Esophagus squamous epithelium (tissue), 4 donors: Measurements from ENCODE around the gene IZUMO1R.

Source experiments
- POLR2A ChIP-seq, 4 donors: fragments of 450-650 bp; IDR thresholded peaks; one replicate each; pipeline ENCODE4 v1.6.1; 2017; ENCODE audit warnings: antibody characterized with exemption in 4 of 4, mild to moderate bottlenecking in 4 of 4, moderate library complexity in 3 of 4
- TF ChIP-seq, protein P1 (sequence below), 6 experiments: fragments of 450-650 bp in 4 of 6; fragments of 200-600 bp in 2 of 6; sonication (generic) in 2 of 6; IDR thresholded peaks; one replicate each; pipeline ENCODE4 v1.5.1; 2016 to 2019; ENCODE audit warnings: antibody characterized with exemption in 6 of 6, mild to moderate bottlenecking in 4 of 6, moderate library complexity in 4 of 6

DNA sequence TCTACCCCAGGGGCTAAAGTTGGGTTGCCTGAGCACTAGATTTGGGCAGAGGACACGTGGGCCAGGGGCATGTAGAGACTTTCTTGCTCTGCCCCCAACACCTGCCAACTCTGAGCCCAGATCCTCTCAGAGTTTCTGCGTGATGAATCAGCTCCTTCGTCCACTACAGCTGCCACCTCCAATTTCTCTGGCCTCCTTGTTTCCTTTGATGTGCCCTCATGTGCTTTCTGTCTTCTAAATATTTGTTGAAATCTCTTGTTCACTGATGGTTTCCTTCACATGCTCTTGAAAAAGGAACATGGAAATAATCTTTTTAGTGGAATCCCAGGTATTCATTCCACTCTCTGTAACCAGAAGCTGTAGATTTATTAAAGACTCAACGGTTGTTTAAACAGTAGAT lies 8.0 kb downstream of the IZUMO1R start:
- no peak for TF ChIP-seq POLR2A (IDR thresholded peaks at IDR 0.05)
- TF ChIP-seq, protein P1, sequence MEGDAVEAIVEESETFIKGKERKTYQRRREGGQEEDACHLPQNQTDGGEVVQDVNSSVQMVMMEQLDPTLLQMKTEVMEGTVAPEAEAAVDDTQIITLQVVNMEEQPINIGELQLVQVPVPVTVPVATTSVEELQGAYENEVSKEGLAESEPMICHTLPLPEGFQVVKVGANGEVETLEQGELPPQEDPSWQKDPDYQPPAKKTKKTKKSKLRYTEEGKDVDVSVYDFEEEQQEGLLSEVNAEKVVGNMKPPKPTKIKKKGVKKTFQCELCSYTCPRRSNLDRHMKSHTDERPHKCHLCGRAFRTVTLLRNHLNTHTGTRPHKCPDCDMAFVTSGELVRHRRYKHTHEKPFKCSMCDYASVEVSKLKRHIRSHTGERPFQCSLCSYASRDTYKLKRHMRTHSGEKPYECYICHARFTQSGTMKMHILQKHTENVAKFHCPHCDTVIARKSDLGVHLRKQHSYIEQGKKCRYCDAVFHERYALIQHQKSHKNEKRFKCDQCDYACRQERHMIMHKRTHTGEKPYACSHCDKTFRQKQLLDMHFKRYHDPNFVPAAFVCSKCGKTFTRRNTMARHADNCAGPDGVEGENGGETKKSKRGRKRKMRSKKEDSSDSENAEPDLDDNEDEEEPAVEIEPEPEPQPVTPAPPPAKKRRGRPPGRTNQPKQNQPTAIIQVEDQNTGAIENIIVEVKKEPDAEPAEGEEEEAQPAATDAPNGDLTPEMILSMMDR (IDR thresholded peaks at IDR 0.05) = no peak
